NCI-H146 (cell line): ENCODE data around the gene TMEM192.
"Not testable (repeated sequence)": the region's sequence is repeated elsewhere in the genome, so short reads cannot be mapped to it uniquely, and the experiment has no call there.

Experiments used
- DNase-seq: peaks from one replicate; lab custom pipeline; 2025; lab: John Stamatoyannopoulos, UW

Gene TMEM192

DNA sequence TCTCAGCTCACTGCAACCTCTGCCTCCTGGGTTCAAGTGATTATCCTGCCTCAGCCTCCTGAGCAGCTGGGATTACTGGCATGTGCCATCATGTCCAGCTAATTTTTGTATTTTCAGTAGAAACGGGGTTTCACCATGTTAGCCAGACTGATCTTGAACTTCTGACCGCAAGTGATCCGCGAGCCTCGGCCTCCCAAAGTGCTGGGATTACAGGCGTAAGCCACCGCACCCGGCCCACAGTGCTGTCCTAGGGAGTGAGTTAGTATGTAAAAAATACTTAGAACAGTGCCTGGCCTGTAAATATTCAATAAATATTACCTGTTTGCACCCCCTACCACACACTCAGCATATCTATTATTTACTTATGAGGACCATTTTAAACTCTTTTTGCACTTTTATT lies 20.5 kb downstream of the TMEM192 start:
- not testable (repeated sequence) for DNase-seq

DNA sequence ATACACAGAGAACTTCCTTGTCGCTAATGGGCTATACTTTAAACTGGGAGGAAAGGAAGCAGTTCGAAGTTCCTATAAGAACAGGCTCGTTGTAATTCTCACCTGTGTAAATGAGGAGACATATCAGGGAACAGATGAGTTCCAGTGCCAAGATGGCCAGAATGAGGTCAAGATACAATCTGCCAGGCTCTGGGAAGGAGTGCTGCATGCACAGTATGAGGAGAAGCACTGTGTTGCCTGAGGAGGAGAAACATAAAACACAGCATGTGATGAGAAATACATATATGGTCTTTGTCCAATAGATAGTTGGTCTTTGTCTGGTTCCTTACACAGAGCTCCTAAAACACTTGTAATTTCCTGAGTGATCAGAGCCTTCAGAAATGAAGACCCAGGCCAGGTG lies 24.3 kb downstream of the TMEM192 start:
- DNase-seq = no peak

DNA sequence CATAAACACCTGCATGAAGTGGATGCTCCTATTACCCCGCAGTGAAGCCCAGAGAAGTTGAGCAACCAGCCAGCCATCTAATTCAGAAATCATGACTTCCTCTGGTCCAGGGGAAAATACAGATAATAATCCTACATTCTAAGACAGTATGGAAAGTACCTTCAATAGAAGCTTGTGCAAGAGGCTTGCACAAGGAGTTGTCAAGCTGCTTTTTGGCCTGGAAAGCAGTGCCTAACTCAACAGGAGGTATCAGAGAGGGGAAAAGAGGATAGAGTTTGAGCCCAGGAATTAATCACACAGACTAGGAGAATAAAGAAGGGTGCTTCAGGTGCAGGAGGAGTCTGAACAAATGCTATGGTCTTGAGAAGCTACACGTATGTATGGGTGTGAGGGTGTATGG lies 26.7 kb downstream of the TMEM192 start:
- DNase-seq = no peak

DNA sequence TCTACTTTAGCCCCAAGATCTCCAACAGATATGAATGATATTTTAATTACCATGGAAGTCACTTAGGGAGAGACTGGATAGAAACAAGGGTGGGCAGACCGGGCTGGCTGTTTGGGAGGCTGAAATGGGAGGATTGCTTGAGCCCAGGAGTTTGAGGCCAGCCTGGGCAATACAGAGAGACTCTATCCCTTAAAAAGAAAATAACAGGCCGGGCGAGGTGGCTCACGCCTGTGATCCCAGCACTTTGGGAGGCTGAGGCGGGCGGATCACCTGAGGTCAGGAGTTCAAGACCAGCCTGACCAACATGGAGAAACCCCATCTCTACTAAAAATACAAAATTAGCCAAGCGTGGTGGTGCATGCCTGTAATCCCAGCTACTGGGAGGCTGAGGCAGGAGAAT lies 27.9 kb downstream of the TMEM192 start:
- not testable (repeated sequence) for DNase-seq

DNA sequence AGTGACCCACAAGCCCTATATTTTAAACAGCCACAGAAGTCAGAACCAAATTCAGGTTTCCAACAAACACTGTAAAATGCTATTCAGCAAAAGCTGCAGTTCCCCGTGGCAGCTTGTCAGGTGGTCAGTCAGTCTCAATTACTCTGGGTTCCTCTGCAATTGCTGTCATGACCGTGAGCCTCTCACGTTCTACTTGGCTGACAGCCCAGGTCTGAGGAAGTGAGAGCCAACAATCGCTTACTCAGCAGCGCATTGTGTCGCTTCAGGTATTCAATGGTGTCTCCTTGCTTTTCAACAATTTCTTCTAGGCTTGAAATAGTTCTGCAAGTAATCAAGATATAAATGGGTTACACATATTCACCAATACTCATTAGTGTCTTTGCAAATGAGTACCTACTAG lies 33.2 kb downstream of the TMEM192 start:
- no peak for DNase-seq

DNA sequence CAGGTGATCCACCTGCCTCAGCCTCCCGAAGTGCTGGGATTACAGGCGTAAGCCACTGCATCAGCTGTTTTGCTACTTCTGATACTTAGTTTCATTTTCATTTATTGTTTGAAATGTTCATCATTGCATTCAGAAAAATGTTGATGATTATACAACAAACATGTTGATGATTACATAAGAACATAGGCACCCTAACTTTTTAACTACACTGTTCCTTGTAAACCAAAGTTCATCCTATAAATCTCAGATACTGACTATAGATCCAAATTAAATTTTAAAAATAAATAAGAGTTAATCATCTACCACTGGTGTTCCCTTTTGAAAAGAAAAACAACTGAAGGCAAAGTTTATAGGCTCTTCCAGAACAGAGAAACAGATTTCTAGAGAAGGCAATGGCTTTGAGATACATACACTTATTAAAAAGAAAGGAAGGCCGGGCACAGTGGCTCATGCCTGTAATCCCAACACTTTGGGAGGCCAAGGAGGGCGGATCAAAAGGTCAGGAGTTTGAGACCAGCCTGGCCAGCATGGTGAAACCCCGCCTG lies 35.6 kb downstream of the TMEM192 start:
- no peak for DNase-seq

DNA sequence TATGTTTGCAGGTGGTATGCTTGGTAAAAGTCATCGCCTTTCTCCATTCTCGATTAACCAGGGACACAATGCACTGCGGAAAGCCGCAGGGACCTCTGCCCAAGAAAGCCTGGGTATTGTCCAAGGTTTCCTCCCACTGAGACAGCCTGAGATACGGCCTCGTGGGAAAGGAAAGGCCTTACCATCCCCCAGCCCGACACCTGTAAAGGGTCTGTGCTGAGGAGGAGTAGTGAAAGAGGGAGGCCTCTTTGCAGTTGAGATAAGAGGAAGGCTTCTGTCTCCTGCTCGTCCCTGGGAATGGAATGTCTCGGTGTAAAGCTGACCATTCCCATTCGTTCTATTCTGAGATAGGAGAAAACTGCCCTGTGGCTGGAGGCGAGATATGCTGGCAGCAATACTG lies 39.3 kb downstream of the TMEM192 start:
- DNase-seq = not testable (repeated sequence)

DNA sequence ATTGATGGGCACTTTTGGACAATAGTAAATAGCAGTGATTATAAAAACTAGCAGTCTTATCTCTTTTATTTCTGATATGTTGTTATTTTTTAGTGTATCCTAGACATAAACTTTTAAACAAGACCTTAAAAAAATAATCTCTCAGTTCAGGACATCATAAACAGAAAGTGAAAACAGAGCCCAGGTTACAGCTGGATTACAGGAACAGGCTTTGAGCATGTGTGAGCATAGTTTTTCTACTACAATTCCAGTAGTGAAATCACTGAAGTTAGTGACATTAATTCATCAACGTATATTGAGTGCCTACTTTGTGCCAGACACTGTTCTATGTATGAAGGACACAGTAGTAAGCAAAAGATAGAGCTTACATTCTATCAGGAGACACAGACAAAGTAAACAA lies 42.1 kb downstream of the TMEM192 start:
- DNase-seq = no peak

DNA sequence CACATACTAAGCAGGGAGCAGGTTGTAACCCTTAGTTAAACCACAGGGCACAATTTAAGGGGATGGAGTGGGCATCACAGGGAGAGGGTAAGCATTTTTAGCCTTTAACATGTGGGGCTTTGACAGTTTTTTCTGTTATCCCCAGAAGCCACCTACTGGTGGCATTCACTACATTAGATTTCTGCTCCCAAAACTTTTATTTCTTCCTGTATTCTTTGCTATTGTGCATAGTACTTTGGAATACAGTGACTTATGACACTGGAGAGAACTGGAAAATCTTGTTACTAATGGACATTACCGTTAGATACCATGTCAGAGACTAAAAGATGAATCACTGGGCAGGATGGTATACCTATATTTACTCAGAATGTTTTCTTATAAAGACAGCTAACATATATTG lies 51.7 kb downstream of the TMEM192 start:
- DNase-seq = no peak

DNA sequence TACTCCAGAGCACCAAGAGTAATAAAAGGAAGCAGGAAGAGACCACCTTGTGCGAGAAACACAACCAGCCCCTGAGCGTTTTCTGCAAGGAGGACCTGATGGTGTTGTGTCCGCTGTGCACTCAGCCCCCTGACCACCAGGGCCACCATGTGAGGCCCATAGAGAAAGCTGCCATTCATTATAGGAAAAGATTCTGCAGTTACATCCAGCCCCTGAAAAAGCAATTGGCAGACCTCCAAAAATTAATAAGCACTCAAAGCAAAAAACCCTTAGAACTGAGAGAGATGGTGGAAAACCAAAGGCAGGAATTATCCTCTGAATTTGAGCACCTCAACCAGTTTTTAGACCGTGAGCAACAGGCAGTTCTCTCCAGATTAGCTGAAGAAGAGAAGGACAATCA lies 53.3 kb downstream of the TMEM192 start:
- DNase-seq = no peak

DNA sequence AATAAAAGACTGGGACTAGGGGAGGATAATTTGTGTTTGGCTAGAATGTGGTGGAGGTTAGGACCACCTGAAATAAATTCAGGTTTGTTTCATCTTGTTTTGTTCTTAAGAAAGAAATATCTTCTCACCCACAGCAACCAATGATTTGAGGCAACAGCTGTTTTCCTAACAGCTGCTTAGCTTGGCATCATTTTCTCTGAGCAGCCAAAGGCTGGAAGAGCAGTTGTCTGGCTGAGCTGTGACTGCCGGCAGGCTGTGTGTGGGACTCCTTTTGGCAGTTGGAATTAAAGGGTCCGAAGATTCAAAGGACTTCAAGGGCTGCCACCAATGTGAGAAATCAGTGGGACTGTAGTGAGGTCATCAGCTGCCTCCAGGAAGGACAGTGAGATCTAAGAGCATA lies 54.0 kb downstream of the TMEM192 start:
- DNase-seq = no peak

DNA sequence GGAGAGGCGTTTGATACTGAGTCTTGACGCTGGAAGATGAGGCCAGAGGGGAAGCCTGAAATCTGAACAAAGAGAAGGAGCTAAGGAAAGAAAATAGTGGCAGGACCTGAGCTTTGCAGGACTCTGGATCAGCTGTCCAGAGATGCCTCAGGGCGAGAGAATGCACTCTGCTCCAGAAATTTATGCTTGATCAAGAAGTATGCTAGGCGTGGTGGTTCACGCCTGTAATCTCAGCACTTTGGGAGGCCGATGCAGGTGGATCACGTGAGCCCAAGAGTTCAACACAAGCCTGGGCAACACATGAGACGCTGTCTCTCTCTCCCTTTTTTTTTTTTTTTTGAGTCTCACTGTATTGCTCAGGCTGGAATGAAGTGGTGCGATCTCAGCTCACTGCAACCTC lies 57.1 kb downstream of the TMEM192 start:
- no peak for DNase-seq

DNA sequence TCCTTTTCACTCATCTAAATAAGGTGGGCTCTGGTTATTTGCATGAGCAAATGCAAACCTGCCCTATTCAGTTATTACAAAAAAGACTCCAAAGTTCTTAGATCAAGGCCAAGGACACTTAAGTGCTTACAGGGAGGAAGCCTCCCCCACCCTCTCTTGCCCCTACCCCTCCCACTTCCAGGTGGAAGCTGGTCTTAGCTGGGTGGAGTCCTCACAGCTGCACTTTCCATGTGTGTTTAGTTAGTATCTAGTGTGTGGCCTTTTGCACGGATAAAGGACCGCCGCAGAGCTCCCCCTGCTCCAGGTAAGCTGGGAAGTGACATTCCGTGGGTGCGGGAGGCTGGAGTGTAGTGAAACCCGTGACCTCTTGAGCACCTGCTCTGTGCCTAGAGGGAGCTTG lies 59.0 kb downstream of the TMEM192 start, which contains the start of gene TRIM75:
TSS of gene TRIM75 (plus strand) at position 222 of the 400 bp plus-strand sequence. CDS start 5,282 bp downstream, outside the sequence.
- DNase-seq = no peak

DNA sequence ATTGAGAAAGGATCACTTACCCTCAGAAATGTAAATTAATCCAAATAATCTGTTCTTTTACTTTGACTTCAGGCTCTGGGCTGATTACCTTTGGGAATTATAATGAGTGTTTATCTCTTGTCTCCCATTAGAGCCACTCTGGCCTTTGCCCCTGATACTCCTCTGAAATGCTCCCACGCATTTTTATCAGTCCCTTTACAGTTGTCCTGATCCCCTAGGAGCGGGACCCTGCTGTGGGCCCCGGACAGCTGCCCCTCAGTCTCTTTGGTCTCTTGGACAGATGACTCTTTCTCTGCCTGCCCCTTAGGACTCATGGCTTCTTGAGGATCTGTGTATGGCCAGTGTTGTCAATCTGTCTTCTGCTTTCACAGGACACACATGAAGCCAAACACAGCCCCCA lies 60.0 kb downstream of the TMEM192 start:
- no peak for DNase-seq

DNA sequence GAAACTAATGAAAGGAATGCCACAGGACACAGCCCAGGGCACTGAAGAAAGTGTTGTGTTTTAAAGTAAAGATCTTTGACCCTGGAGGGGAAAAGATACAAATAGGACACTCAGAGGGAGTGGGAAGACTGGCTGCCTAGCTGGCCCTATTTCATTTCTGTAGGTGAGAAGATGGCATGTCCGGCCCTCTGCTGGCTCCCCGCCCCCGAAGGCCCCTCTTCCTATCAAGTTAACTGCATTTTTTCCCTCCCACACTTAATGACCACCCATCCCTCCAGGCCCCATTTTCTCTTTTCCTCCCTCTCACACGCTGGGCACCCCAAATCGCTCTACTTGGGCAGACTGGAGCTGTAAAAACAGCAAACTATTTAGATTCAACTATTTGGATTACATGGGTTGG lies 64.5 kb downstream of the TMEM192 start:
- no peak for DNase-seq

DNA sequence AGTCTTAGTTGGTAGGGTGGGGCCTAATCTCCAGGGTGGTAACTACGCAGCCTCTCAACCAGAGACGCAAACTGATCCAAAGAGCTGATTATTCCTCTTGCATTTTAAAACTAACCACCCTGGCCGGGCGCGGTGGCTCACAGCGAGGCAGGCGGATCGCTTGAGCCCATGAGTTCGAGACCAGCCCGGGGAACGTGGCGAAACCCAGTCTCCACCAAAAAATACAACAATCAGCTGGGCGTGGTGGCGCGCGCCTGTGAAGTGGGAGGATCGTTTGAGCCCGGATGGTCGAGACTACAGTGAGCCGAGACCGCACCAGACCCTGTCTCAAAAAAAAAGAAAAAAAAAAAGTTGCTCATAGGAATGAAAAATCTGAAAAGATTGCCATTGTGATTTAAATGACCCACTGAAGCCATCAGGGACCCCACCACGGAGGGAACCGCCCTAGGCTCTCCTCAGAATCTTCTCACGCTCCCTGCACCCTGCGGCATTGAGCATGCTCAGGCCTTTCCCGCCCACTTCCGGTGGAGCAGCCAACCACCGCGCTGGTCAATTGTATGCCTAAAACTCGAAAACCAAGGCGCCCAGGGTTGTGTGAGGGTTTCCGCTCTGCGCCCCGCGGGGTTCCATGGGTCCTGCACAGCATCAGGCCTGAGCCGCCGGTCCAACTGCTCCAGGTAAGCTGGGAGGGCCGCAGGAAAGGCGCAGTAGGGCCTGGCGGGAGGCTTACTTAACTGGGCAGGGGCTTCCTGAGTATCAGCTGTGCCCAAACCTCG lies 81.0 kb downstream of the TMEM192 start, which contains the start of gene TRIM60:
TSS of gene TRIM60 (plus strand) at position 564 of the 776 bp plus-strand sequence. CDS start 8,074 bp downstream, outside the sequence.
- DNase-seq = no peak

DNA sequence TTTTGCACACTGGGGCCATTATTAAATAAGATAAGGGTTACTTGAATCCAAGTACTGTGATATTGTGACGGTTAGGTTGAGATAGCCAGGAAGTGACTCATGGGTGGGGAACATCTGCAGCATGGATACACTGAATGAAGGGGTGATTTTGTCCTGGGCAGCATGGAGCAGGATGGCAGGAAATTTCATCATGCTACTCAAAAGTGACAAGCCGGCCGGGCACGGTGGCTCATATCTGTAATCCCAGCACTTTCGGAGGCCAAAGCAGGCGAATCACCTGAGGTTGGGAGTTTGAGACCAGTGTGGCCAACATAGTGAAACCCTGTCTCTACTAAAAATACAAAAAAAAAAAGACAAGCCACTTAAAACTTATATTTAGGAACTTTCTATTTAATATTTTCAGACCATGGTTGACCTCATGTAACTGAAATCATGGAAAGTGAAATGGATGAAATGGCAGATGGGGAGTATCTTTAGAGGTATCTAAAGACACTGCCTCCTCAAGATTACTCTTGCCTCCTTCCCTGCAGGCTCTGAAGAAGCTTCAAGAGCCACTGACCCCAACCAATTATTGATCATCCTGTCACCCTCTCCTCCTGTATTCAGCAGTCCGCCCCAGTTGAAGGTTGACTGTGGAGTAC lies 84.8 kb downstream of the TMEM192 start:
- DNase-seq = no peak

DNA sequence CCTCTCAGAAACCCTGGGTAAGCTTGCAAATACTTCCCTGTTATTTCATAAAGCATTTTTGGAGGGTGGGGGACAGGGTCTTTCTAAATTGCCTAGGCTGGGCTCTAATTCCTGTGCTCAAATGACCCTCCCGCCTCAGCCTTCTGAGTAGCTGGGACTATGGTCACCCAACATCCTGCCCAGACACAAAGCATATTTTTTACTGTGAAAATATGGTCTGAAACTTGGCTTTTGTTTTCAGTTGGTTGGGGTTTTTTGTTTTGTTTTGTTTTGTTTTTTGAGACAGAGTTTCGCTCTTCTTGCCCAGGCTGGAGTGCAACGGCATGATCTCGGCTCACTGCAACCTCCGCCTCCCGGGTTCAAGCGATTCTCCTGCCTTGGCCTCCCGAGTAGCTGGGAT lies 86.9 kb downstream of the TMEM192 start:
- not testable (repeated sequence) for DNase-seq
